Thyroid gland (tissue), 4 donors: ENCODE measurements around the gene COX8A.

Source experiments
- POLR2A ChIP-seq, 2 donors: fragments of 450-650 bp; IDR thresholded peaks; one replicate each; pipeline ENCODE4 v1.6.1; 2017; ENCODE audit warnings: antibody characterized with exemption in 2 of 2, mild to moderate bottlenecking in 2 of 2, moderate library complexity in 1 of 2
- TF ChIP-seq, protein P1 (sequence below), 6 experiments: fragments of 200-600 bp in 3 of 6; fragments of 450-650 bp in 3 of 6; sonication (generic) in 3 of 6; IDR thresholded peaks; one replicate each; pipeline ENCODE4 v1.5.1; 2016 to 2019; ENCODE audit warnings: antibody characterized with exemption in 6 of 6, mild to moderate bottlenecking in 2 of 6, inconsistent platforms in 1 of 6, moderate library complexity in 1 of 6

DNA sequence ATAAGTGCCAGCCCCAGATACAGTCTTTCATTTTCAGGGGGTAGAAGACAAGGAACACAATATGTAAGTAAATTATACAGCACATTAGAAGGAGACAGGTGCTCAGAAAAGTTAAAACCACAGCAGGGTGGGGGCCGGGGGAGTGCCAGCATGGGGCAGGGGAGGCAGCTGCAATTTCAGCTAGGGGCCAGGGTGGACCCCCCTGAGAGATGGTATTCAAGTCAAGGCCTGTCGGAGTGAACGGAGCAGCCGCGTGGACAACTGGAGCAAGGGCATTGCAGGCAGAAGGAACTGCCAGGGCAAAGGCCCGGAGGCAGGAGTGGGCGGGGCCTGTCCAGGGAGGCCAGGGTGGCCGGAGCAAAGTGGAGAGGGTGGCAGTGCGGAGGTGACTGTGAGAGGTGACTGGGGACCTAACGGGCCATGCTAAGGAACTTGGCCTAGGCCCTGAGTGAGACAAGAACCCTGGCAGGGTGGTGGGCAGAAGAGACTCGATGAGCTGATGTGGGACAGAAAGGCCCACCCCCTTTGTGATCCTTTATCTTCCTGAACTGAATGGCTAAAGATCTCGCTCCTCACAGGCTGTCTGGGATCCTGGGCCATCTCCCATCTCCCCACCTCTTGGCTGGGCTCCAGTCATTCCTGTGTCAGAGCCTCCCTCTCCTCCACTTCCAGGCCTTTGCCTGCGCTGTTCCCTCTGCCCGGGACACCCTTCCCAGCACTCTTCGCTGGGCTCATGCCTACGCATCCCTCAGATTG, 38.9 kb downstream of the COX8A start:
- TF ChIP-seq, protein P1, sequence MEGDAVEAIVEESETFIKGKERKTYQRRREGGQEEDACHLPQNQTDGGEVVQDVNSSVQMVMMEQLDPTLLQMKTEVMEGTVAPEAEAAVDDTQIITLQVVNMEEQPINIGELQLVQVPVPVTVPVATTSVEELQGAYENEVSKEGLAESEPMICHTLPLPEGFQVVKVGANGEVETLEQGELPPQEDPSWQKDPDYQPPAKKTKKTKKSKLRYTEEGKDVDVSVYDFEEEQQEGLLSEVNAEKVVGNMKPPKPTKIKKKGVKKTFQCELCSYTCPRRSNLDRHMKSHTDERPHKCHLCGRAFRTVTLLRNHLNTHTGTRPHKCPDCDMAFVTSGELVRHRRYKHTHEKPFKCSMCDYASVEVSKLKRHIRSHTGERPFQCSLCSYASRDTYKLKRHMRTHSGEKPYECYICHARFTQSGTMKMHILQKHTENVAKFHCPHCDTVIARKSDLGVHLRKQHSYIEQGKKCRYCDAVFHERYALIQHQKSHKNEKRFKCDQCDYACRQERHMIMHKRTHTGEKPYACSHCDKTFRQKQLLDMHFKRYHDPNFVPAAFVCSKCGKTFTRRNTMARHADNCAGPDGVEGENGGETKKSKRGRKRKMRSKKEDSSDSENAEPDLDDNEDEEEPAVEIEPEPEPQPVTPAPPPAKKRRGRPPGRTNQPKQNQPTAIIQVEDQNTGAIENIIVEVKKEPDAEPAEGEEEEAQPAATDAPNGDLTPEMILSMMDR (IDR thresholded peaks at IDR 0.05): no peak
- no peak for TF ChIP-seq POLR2A (IDR thresholded peaks at IDR 0.05)
